Neuron (in vitro differentiated cells): ENCODE results near the gene CFAP100.

Experiments used
- H2AFZ ChIP-seq: one replicate; pipeline ENCODE4 v1.6.1; 2013; ENCODE audit warnings: low read depth, mild to moderate bottlenecking, inconsistent platforms, low read length, moderate library complexity
- H3K27me3 ChIP-seq: one replicate; pipeline ENCODE4 v1.6.1; 2013; ENCODE audit warnings: low read length; ENCODE audit not compliant: insufficient read depth
- H3K36me3 ChIP-seq: one replicate; pipeline ENCODE4 v1.6.1; 2013; ENCODE audit warnings: low read length; ENCODE audit not compliant: insufficient read depth
- H3K4me1 ChIP-seq: one replicate; pipeline ENCODE4 v1.6.1; 2013; ENCODE audit warnings: low read length; ENCODE audit not compliant: insufficient read depth
- H3K4me3 ChIP-seq: 2 replicates; pipeline ENCODE4 v1.5.1; 2013; ENCODE audit warnings: mild to moderate bottlenecking, low read length, moderate library complexity
- H3K9me3 ChIP-seq: one replicate; pipeline ENCODE4 v1.6.1; 2013; ENCODE audit warnings: low read length

CFAP100 gene

GRCh38 chr3:126434931-126435411 is 40.3 kb downstream of the CFAP100 start:
- Histone ChIP-seq H3K4me3 (no peak overlapping the region), H3K4me1 (no peaks in the 10 kb centered on the region), H3K36me3 (peaks cover 31% of the 10 kb centered on the region), H2AFZ (no peak overlapping the region), H3K9me3 (no peaks in the 10 kb centered on the region), H3K27me3 (no peaks in the 10 kb centered on the region)

- H3K36me3 ChIP-seq, result peaks cover 31% of the 10 kb centered on the region
- H3K9me3 ChIP-seq, result no peaks in the 10 kb centered on the region
- H2AFZ ChIP-seq, result no peak overlapping the region
These were observed 41.0 kb downstream of the CFAP100 start for GRCh38 chr3:126435456-126436315.

GRCh38 chr3:126436826-126437717 is 42.4 kb downstream of the CFAP100 start:
- H3K4me1 ChIP-seq, result no peaks in the 10 kb centered on the region
- H2AFZ ChIP-seq, result no peak overlapping the region
- no peaks in the 10 kb centered on the region for H3K27me3 ChIP-seq
- peaks cover 31% of the 10 kb centered on the region for H3K36me3 ChIP-seq
- H3K9me3 ChIP-seq, result no peaks in the 10 kb centered on the region
- no peak overlapping the region for H3K4me3 ChIP-seq

More at GRCh38 chr3:126435456-126436315, 41.0 kb downstream of the CFAP100 start:
- Histone ChIP-seq H3K4me1 (no peaks in the 10 kb centered on the region), H3K4me3 (no peak overlapping the region), H3K27me3 (no peaks in the 10 kb centered on the region)

GRCh38 chr3:126438186-126438585 is 43.5 kb downstream of the CFAP100 start:
- no peak overlapping the region for H2AFZ ChIP-seq
- no peak overlapping the region for H3K4me3 ChIP-seq
- peaks cover 31% of the 10 kb centered on the region for H3K36me3 ChIP-seq
- no peaks in the 10 kb centered on the region for H3K4me1 ChIP-seq
- H3K27me3 ChIP-seq, result no peaks in the 10 kb centered on the region
- H3K9me3 ChIP-seq, result no peaks in the 10 kb centered on the region

GRCh38 chr3:126438746-126439145 is 44.0 kb downstream of the CFAP100 start:
- no peak overlapping the region for H2AFZ ChIP-seq
- H3K4me3 ChIP-seq, result no peak overlapping the region
- H3K27me3 ChIP-seq, result no peaks in the 10 kb centered on the region
- H3K9me3 ChIP-seq, result no peaks in the 10 kb centered on the region
- H3K36me3 ChIP-seq, result peaks cover 31% of the 10 kb centered on the region
- H3K4me1 ChIP-seq, result no peaks in the 10 kb centered on the region

GRCh38 chr3:126439346-126439967 is 44.7 kb downstream of the CFAP100 start:
- Histone ChIP-seq H2AFZ (no peak overlapping the region), H3K36me3 (peaks cover 31% of the 10 kb centered on the region), H3K4me1 (no peaks in the 10 kb centered on the region), H3K4me3 (no peak overlapping the region), H3K27me3 (no peaks in the 10 kb centered on the region), H3K9me3 (no peaks in the 10 kb centered on the region)

- no peaks in the 10 kb centered on the region for H3K4me1 ChIP-seq
- H3K9me3 ChIP-seq, result no peaks in the 10 kb centered on the region
- no peak overlapping the region for H2AFZ ChIP-seq
- no peaks in the 10 kb centered on the region for H3K27me3 ChIP-seq
- H3K4me3 ChIP-seq, result no peak overlapping the region
- H3K36me3 ChIP-seq, result peaks cover 29% of the 10 kb centered on the region
These were observed 45.4 kb downstream of the CFAP100 start for GRCh38 chr3:126439968-126440708.

GRCh38 chr3:126440709-126440995 is 45.9 kb downstream of the CFAP100 start:
- Histone ChIP-seq H3K27me3 (no peaks in the 10 kb centered on the region), H3K36me3 (peaks cover 27% of the 10 kb centered on the region), H3K4me1 (no peaks in the 10 kb centered on the region), H2AFZ (no peak overlapping the region), H3K4me3 (no peak overlapping the region), H3K9me3 (no peaks in the 10 kb centered on the region)

GRCh38 chr3:126441256-126441880 is 46.7 kb downstream of the CFAP100 start:
- H3K9me3 ChIP-seq, result no peaks in the 10 kb centered on the region
- H3K4me1 ChIP-seq, result no peaks in the 10 kb centered on the region
- H2AFZ ChIP-seq, result no peak overlapping the region
- H3K36me3 ChIP-seq, result peaks cover 25% of the 10 kb centered on the region
- H3K27me3 ChIP-seq, result no peaks in the 10 kb centered on the region
- H3K4me3 ChIP-seq, result no peak overlapping the region

GRCh38 chr3:126442094-126442855 is 47.6 kb downstream of the CFAP100 start:
- Histone ChIP-seq H3K27me3 (no peaks in the 10 kb centered on the region), H3K4me3 (no peak overlapping the region), H2AFZ (no peak overlapping the region), H3K4me1 (no peaks in the 10 kb centered on the region), H3K9me3 (no peaks in the 10 kb centered on the region), H3K36me3 (peaks cover 19% of the 10 kb centered on the region)

GRCh38 chr3:126442856-126443242 is 48.1 kb downstream of the CFAP100 start:
- Histone ChIP-seq H3K27me3 (no peaks in the 10 kb centered on the region), H3K4me1 (no peaks in the 10 kb centered on the region), H3K4me3 (no peak overlapping the region), H3K9me3 (no peaks in the 10 kb centered on the region), H3K36me3 (peaks cover 17% of the 10 kb centered on the region), H2AFZ (no peak overlapping the region)

- H3K27me3 ChIP-seq, result no peaks in the 10 kb centered on the region
- H3K36me3 ChIP-seq, result peaks cover 19% of the 10 kb centered on the region
- no peak overlapping the region for H2AFZ ChIP-seq
- H3K4me1 ChIP-seq, result no peaks in the 10 kb centered on the region
- H3K4me3 ChIP-seq, result no peak overlapping the region
- H3K9me3 ChIP-seq, result no peaks in the 10 kb centered on the region
These were observed 50.8 kb downstream of the CFAP100 start for GRCh38 chr3:126445506-126445905.
